ENCODE results near the gene TNNC1. TPM values are rescaled to one million over a fixed set of nuclear protein-coding genes. Genes with fewer than 3 reads are reported as not detected.

The TNNC1 gene
- total RNA-seq, 4 donors from 2014 or later, result 1.7 to 3.7 TPM; not detected in 2

DNA sequence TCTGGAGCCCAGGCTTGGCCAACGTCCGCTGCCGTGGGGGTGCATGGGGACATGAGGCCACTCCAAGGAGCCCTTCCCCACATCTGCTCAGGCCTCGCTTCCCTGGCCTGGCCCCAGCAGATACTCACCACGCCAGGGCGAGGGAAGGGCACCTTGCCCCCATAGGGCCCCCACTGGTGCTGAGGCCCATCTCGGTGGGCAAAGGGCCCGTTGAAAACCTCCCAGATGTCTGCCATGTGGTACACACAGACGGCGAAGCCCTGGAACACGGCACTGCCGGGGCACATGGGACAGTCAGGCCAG lies 13.6 kb downstream of the TNNC1 start:
- TF ChIP-seq, protein P1, sequence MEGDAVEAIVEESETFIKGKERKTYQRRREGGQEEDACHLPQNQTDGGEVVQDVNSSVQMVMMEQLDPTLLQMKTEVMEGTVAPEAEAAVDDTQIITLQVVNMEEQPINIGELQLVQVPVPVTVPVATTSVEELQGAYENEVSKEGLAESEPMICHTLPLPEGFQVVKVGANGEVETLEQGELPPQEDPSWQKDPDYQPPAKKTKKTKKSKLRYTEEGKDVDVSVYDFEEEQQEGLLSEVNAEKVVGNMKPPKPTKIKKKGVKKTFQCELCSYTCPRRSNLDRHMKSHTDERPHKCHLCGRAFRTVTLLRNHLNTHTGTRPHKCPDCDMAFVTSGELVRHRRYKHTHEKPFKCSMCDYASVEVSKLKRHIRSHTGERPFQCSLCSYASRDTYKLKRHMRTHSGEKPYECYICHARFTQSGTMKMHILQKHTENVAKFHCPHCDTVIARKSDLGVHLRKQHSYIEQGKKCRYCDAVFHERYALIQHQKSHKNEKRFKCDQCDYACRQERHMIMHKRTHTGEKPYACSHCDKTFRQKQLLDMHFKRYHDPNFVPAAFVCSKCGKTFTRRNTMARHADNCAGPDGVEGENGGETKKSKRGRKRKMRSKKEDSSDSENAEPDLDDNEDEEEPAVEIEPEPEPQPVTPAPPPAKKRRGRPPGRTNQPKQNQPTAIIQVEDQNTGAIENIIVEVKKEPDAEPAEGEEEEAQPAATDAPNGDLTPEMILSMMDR (IDR thresholded peaks at IDR 0.05; ENCODE audit: low read depth), result no peak

DNA sequence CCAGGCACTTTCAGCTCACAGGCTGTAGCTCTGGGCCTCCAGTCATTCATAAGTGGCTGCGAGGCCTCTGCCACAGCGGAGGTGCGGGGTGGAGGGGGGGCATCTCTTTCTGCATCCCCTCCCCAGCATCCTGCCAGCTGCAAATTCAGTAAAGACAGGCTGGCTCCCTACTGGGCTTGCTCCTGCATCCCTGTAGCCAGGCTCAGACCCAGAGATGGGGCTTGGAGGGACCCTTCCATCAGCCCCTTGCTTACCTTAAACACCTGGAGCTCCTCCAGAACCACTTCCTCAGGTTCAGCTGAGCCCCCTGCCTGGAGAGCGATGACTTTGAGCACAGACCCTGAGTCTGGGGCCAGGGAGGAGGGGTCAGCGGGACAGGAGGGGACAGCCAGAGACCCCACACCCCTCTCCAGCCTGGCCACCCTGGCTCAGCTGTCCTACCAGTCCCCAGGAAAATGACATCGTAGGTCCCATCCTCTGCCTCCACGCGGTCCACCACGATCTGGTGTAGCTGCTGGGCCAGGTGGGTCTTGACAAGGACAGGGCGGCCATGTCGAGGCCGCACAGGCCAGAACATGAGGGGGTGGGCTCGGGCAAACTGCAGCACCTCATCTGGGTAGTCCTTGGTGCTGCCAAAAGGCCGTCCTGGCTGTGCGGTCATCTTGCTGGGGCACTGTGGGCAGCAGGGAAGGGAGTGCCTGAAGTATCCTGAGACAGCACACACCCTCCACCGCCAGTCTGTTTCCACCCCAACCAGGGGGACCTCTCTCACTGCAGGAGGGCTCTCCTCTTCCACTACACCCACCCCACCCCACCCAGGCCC lies 14.2 kb downstream of the TNNC1 start:
- TF ChIP-seq, protein P1 (IDR thresholded peaks at IDR 0.05; ENCODE audit: low read depth), result no peak

DNA sequence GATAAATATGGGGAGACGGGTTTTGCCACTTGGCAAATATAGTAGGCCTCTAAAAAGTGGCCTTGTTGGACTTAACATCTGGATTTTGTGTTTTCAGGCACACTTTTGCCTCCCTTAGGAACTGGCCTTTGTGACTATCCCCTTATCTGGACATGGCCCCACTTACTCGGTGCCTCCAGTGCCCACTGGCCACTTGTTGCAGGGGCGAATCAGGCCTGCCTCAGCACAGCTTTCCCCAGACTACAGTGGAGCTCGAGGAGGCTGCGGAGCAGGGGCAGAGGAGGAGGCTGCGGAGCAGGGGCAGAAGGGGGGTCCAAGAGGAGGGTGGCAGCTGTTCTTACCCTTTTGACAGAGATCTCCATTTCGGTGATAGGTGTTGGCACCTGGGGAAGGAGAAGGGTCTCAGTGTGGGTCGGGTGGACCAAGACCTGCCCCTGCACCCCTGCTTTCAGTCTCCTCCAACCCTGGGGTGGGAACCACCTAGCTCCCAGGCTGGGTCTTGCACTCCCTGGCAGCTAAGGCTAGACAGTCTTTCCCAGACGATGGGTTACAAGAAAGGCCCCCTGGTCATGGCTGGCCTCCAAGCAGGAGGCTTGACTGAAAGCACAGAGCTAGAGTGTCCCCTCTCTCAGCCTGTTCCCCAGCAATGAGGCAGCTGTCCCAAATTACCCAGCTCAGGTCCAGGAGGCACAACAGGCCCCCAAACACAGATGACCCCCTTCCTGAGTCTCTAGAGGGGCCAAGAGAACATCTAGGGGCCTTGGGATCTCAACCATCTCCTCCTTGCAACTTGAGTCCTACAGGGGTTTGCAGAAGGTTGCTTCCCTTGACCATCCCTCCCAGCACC lies 15.0 kb downstream of the TNNC1 start:
- TF ChIP-seq, protein P1 (IDR thresholded peaks at IDR 0.05; ENCODE audit: low read depth), result no peak

DNA sequence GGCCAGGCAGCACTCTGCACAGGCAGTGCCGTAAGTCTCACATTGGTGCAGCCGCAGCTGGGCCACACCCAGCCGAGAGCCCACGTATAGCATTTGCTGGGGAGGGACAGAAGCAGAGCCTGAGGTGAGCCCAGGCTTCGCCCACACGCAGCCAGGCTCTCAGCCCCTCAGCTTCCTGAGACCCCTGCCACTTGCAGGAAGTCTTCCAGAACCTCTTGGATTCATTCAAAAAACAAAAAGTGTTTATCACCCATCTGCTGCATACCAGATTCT lies 15.8 kb downstream of the TNNC1 start:
- TF ChIP-seq, protein P1 (IDR thresholded peaks at IDR 0.05; ENCODE audit: low read depth), result no peak

DNA sequence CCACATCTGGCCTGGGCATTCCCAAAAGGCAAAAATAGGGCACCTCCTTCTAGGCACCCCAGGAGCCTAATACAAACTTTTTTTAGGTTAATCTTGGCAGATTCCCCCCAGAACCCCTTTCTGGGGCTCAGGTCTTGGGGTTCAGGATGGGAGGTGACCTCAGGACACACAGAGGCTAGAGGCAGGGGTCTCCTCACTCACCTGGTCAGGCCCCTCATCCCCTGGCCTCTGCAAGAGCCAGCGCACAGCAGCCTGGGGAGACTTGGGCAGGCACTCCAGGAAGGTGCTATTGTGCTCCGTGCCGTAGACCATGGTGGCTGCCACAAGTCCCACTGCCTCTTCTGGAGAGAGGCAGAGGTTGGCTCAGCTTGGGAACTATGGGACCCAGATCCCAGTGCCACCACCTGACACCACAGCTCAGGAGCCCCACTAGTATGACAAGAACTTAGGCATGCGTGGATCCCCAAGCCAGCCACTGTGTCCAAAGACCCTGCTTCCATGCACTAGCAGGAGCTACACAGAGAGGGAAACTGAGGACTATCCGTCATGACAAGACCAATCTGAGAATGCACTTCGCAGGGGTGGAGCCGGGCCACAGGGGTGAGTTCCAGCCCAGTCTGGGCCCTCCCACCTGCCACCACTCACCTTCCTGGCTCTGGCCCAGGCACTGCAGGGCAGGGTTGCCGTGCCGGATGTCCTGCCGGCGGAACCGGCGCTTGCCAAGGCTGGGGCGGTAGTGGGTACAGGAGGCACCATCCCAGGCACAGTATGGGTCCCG lies 16.3 kb downstream of the TNNC1 start:
- TF ChIP-seq, protein P1 (IDR thresholded peaks at IDR 0.05; ENCODE audit: low read depth), result no peak

DNA sequence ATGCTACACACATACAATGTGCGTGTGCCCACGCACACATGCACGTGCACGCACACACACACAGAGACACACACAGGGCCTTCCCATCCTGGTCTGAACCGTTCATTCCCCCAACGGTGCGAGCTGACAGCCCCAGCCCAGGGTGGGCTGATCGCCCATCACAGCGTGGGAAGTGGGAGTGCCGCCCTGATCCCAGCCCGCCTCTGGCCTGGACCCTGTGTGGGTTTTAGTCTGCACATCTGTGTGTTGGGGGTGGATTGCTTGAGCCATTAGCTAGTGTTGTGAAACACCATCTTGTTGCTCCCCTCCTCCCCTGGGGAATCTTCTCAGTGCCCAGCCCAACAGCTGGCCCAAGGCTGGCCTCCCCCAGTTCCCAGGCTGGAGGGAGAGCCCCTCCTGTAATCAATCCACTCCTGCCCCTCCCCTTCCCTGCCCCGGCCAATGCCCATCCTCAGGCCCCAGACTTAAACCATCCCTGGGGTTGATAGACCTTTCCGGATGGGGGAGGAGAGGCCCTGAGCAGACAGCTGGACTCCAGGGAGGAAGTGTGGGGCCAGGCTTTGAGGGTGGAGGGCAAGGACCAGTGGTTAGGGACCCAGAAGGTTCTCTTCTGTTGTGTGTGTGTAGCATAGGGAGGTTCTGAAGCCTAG lies 17.2 kb downstream of the TNNC1 start:
- TF ChIP-seq, protein P1 (IDR thresholded peaks at IDR 0.05; ENCODE audit: low read depth), result no peak

Measured in subcutaneous adipose tissue (tissue), 4 donors.